ENCODE results near the gene HTT.

DNA sequence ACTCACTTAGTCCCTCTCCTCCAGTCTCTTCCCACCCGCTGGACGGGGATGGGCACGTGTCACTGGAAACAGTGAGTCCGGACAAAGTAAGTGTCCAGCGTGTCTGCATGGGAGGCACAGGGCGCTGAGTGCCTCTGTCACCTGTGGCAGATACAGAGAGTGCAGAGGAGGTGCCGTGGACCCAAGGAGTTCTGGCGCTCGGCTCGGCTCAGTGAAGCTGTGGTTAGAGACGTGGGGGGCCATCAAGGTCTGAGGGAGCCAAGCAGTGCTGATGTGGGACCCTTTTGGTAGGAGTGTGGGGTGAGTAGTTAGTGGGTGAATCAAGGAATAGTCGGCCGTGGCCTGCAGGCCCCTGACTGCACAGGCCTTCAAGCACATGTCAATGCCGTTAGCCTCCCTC lies 134.3 kb downstream of the HTT start:
- no peak for TF ChIP-seq CTCF (IDR thresholded peaks at IDR 0.05 in 2 of 3, conservative IDR thresholded peaks at IDR 0.05 in 1 of 3; ENCODE audit: insufficient read depth in 2 of 3, low read depth in 1 of 3, low read length in 3 of 3)
- TF ChIP-seq NFYB (IDR thresholded peaks at IDR 0.05; ENCODE audit: extremely low read depth, insufficient read length) = no peak
- TF ChIP-seq SIN3A (IDR thresholded peaks at IDR 0.05; ENCODE audit: borderline replicate concordance in 2 of 2, control insufficient read depth in 1 of 2, low read depth in 2 of 2, low read length in 2 of 2) = no peak
- no peak for TF ChIP-seq GABPA (tag; conservative IDR thresholded peaks at IDR 0.05; ENCODE audit: low read depth)
